Daoy (cell line): ENCODE results near the gene ABCC6. TPM values are rescaled to one million over a fixed set of nuclear protein-coding genes. Genes with fewer than 3 reads are reported as not detected.
"Not testable (repeated sequence)": the region's sequence is repeated elsewhere in the genome, so short reads cannot be mapped to it uniquely, and the experiment has no call there.

ENCODE experiments used
- DNase-seq: peaks from one replicate; pipeline ENCODE4 v3.0.0-alpha.2; 2015; ENCODE audit warnings: low read depth
- total RNA-seq: library from RNA; depleted of rRNA; stranded (reverse); fragments of >200 nt; shearing (Covaris generic); gene quantifications from 2 replicates; pipeline ENCODE4 v1.2.3, GENCODE V29; 2014; rRNA removed

ABCC6 gene
- total RNA-seq, 1 experiment from 2014 or later, result not detected

DNA sequence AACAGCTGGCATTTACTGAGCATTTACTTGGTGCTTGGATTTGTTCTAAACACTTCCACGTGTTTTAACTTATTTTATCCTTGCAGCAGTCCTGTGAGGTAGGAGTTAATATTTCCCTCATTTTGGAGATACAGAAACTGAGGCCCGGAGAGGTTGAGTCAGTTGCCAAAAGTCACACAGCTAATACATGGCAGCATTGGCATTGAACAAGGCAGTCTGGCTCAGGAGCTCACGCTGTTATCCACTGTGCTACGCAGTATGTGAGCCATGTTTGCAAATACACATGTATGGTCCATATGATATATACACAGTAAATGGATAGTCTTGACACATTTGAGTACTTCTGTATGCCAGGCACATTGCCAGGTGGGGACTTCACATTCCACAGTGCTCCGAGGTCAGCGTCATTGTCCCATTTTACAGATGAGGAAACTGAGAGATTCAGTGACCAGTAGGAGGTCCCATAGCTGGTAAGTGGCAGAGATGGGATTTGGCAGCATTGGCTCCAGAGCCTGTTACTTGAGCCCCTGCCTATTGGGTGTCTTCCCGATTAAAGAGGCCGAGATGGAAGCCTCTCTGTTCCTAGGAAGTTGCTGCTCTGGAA lies 110.7 kb downstream of the ABCC6 start:
- no peak for DNase-seq

DNA sequence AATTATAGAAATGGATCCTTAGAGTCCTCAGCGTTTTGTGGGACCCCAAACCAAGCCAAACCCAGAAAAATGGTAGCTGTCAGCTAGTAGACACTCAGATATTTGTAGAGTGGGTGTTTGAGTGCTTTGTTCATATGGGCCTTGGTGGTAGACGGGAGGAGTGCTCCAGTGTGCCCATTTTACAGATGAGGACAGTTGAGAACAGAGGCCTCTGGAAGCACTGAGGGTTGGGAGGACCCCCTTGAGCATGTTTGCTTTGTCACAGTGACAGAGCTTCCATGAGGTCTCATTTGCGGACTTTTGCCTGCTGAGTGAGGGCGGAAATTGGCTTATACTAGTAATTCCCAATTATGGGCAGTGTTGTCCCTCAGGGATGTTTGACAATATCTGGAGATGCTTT lies 111.7 kb downstream of the ABCC6 start:
- no peak for DNase-seq

DNA sequence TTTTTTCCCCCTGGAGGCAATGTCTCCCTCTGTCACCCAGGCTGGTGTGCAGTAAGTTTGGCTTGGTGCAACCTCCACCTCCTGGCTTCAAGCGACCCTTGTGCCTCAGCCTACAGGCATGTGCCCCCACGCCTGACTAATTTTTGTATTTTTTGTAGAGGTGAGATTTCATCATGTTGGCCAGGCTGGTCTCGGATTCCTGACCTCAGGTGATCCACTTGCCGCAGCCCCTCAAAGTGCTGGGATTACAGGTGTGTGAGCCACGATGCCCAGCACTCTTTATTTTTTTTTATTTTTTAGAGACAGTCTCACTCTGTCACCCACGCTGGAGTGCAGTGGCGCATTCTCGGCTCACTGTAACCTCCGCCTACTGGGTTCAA lies 113.2 kb downstream of the ABCC6 start:
- no peak for DNase-seq

DNA sequence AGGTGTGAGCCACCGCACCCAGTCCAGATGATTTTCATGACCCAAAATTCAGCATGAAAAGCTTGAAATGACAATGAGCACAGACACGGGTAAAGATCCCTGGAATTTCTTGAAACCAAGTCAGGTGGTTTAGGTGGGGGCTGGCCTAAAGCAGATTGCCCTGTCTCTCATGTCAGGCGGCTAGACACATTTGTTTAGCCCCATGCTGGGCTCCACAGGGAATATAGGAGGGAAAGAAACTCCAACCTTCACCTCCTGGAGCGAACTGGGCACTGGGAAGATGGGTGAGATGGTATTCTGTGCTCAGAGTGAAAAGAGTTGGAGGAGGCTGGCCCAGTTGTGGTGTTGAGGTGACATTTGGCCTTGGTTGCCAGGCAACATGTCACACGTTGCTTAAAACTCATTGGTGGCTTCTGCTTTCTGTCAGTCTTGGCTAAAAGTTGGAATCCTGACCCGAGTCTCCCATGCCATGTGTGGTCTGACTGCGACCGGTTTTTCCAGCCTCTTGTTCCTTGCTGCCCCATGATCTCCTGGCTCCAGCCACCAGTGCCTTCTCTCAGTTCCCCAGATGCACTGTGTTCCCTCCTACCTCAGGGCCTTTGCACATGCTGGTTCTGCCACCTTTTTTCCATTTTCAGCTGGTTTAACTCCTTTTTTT lies 113.7 kb downstream of the ABCC6 start:
- no peak for DNase-seq

DNA sequence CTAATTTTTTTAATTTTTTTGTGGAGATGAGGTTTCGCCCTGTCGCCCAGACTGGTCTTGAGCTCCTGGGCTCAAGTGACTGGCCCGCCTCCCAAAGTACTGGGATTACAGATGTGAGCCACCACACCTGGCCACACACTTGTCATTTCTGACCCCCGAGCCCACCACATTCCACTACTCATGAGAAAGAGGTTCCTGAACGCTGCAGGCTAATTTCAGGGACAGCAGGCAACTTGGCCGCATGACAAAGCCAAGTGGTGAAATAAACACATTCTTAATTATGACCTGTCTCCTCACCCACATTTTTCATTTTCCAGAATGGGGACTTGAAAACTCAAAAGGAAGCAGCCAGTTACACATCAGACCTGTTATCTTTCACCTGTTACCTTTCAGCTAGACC lies 114.5 kb downstream of the ABCC6 start:
- DNase-seq, result no peak

DNA sequence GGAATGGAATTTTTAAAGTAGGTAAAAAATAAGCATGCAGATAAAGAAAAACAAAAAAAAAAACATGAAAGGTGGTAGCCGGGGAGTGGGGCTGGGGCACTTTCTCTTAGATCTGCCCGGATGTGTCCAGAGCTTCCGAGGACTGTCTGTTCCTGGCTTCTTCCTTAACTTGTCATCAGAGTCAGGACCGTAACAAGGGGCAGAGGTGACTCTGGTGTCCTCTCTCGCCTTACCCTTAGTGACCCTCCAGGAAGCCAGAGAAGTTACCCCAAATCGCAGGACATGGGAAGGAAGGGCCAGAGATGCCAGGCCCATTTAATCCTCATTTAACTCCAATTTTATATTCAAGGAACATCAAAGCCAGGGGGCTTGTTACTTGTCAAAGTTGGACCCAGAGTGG lies 115.5 kb downstream of the ABCC6 start:
- DNase-seq, result no peak

DNA sequence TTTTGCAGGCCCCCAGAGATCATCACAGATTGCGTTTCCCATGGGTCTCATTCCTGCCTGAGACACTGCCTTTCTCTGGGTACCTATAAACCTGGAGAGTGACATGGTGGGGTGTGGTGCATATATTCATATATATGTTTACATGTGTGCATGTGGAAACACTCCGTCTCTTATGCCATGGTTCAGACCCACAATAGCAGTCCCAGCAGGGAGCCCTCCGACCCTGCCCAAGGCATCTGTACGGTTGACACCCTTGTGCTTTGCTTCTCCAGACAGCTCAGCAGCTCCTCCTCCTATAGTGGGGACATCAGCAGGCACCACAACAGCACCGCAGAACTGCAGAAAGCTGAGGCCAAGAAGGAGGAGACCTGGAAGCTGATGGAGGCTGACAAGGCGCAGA lies 116.8 kb downstream of the ABCC6 start:
- DNase-seq, result no peak

DNA sequence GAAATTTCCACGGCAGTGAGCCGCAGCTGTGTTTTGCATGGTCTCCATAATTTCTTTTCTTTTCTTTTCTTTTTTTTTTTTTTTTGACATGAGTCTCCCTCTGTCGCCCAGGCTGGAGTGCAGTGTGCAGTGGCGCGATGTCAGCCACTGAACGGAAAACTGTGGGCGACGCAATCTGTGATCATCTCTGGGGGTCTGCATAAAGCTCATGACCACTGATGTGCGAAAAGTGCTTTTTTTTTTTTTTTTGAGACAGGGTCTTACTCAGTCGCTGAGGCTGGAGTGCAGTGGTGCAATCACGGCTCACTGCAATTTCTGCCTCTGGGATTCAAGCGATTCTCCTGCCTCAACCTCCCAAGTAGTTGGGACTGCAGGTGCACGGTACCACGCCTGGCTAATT lies 117.6 kb downstream of the ABCC6 start:
- no peak for DNase-seq

DNA sequence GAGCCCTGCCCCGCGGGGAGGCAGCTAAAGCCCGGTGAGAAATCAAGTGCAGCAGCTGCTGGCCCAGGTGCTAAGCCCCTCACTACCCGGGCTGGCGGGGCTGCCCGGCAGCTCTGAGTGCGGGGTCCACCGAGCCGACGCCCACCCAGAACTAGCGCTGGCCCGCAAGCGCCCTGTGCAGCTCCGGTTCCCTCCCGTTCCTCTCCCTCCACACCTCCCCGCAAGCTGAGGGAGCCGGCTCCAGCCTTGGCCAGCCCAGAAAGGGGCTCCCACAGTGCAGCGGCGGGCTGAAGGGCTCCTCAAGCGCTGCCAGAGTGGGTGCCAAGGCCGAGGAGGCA lies 118.5 kb downstream of the ABCC6 start:
- DNase-seq, result not testable (repeated sequence)

DNA sequence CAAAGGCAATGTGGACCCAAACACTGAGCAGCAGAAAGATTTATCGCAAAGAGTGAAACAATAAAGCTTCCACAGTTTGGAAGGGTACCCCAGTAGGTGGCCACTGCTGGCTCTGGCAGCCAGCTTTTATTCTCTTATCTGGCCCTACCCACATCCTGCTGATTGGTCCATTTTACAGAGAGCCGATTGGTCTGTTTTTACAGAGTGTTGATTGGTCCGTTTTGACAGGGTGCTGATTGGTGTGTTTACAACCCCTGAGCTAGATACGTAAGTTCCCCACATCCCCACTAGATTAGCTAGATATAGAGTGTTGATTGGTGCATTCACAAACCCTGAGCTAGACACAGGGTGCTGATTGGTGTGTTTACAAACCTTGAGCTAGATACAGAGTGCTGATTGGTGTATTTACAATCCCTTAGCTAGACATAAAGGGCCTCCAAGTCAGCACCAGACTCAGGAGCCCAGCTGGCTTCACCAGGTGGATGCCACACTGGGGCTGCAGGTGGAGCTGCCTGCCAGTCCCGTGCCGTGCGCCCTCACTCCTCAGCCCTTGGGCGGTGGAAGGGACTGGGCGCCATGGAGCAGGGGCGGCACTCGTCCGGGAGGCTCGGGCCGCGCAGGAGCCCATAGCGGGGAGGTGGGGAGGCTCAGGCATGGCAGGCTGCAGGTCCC lies 119.0 kb downstream of the ABCC6 start:
- not testable (repeated sequence) for DNase-seq

DNA sequence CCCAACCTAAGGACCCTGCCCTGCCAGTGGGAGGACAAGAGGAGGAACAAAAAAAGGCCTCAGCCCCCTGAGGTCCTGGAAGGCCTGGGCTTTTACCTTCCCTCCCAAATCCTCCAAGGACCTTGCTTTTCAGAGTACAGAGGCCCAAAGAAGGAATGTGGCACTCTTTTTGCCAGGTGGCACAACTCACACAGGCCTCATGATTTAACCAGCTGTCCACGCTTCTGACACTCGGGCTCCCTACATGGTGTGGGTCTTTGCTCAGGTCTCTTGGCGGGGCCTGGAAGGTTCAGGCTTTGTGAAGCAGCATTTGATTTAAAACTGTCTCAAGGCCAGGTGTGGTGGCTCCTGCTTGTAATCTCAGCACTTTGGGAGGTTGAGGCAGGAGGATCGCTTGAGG lies 120.6 kb downstream of the ABCC6 start:
- DNase-seq, result no peak

DNA sequence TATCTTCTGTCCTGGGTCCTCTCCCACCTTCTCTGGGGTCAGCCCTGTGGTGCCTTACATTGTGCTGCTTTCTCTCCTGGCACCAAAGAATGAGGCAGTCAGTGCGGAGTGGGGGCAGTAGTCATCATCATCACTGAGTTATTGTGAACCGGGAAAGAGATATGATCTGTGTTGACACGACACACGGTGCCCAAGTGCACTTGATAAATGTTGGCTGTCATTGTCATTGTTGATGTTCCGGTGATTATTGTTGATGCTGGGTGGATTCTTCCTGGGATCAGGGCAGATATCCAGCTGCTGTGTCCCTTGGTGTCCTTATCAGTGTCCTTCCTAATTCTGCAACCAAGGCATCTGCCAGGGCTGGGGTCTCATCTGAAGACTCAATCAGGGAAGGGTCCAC lies 121.7 kb downstream of the ABCC6 start:
- DNase-seq, result no peak

DNA sequence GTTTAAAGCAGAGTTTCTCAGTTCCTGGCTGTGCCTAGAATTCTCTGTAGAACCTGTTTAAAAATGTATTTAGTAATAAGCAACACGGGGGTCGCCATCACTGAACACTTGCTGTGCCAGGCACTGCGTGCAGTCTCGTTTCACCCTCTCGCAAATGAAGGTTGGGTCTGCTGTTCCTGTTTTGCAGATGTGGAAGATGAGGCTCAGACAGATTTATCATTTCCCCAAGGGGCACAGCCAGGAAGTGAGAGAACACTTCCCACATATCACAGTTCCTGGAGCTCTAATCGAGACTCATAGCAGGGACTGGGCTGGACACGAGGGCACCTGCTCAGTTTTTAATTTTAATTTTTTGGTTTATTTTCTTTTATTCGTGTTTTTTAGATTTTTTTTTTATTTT lies 122.7 kb downstream of the ABCC6 start:
- no peak for DNase-seq

DNA sequence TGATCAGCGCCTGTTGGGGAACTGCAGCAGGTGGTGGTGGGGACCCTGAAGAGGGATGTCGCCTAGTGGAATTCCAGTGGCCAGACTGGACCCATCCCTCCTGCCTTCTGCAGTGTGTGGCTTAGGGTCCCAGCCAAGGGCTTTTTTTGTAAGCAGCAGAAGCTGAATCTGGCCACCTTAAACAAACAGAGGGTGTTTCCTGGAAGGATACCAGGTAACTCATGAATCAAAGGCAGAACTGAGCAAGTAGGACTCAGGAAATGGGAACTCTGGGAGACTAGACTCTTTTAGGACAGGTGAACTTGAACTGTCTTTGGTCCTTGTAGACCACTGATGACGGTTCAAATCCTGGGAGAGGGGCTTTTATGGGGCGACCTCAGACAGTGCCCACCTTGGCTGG lies 124.0 kb downstream of the ABCC6 start:
- DNase-seq, result no peak

Other genes starting within 250 kb of the ABCC6 start
- 44.7 and 62.1 TPM in 2 replicates for gene NOMO3, start 9.0 kb upstream of the ABCC6 start, total RNA-seq
- 0.33 and 2.9 TPM in 2 replicates for gene NPIPA7, start 155.6 kb upstream of the ABCC6 start, total RNA-seq